ACC112 (cell line): ENCODE results near the gene PLEKHG5.

ENCODE experiments used
- H2AFZ ChIP-seq: fragments of 200-600 bp; sonication (generic); one replicate; pipeline ENCODE4 v1.6.0; 2017; ENCODE audit warnings: antibody characterized with exemption, low read length; ENCODE audit not compliant: unreplicated experiment
- H3K27ac ChIP-seq: fragments of 200-600 bp; sonication (generic); 2 replicates; pipeline ENCODE4 v1.5.1; 2014; ENCODE audit warnings: low read depth, mild to moderate bottlenecking, antibody characterized with exemption, low read length, moderate library complexity
- H3K27me3 ChIP-seq: fragments of 200-600 bp; sonication (generic); 2 replicates; pipeline ENCODE4 v1.6.1; 2014; ENCODE audit warnings: mild to moderate bottlenecking, antibody characterized with exemption, low read length, moderate library complexity, mixed read lengths; ENCODE audit not compliant: insufficient read depth
- H3K36me3 ChIP-seq: fragments of 200-600 bp; sonication (generic); 2 replicates; pipeline ENCODE4 v1.6.1; 2016; ENCODE audit warnings: mild to moderate bottlenecking, antibody characterized with exemption, low read length, moderate library complexity, mixed read lengths; ENCODE audit not compliant: insufficient read depth
- H3K4me1 ChIP-seq: fragments of 200-600 bp; sonication (generic); one replicate; pipeline ENCODE4 v1.6.1; 2016; ENCODE audit warnings: low read length, mixed read lengths; ENCODE audit not compliant: insufficient read depth, unreplicated experiment, control insufficient read depth
- H3K4me3 ChIP-seq: fragments of 200-600 bp; sonication (generic); 2 replicates; pipeline ENCODE4 v1.5.1; 2014; ENCODE audit warnings: mild to moderate bottlenecking, low read depth, low read length
- H3K79me2 ChIP-seq: fragments of 200-600 bp; sonication (generic); one replicate; pipeline ENCODE4 v1.6.0; 2016; ENCODE audit warnings: low read length; ENCODE audit not compliant: control insufficient read depth, unreplicated experiment, insufficient read depth

The PLEKHG5 gene

DNA sequence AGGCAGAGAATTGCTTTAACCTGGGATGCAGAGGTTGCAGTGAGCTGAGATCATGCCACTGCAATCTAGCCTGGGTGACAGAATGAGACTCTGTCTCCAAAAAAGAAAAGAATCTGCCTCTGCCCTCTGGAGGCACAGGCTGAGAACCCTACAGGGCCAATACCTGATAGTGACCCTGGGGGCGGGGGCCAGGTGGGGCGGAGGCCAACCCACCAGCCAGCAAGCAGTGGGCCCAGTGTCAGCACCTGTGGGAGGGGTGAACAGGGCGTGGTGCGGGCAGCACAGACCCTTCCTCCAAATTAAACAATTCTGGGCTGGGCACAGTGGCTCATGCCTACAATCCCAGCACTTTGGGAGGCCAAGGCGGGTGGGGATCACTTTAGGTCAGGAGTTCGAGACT, 19.0 kb upstream of the PLEKHG5 start:
- no peak overlapping the region for H3K4me3 ChIP-seq
- H3K27ac ChIP-seq, result no peak overlapping the region
- H2AFZ ChIP-seq, result no peak overlapping the region
- no peaks in the 10 kb centered on the region for H3K27me3 ChIP-seq
- H3K36me3 ChIP-seq, result no peaks in the 10 kb centered on the region
- H3K79me2 ChIP-seq, result no peaks in the 10 kb centered on the region
- H3K4me1 ChIP-seq, result peaks cover under 1% of the 10 kb centered on the region

DNA sequence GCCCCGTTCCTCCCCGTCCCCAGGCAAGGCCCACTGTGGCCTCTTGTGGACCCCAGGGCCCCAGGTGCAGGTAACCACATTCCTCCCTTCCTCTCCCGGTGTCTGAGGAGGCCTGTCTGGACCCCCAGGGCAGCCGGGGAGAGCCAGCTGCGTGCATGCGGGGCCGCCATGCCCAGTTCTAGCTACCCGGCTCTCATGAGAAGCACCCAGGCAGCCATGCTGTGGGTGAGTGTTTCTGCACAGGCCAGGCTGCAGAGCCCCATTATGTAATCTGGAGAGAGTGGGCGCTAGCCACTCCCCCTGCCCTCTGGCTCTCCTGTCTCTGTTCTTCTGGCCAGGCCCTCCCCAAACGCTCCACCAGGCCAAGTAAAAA, 18.4 kb upstream of the PLEKHG5 start:
- Histone ChIP-seq H3K27ac (no peak overlapping the region), H2AFZ (no peak overlapping the region), H3K4me1 (no peaks in the 10 kb centered on the region), H3K4me3 (no peak overlapping the region), H3K79me2 (no peaks in the 10 kb centered on the region), H3K27me3 (no peaks in the 10 kb centered on the region), H3K36me3 (no peaks in the 10 kb centered on the region)

DNA sequence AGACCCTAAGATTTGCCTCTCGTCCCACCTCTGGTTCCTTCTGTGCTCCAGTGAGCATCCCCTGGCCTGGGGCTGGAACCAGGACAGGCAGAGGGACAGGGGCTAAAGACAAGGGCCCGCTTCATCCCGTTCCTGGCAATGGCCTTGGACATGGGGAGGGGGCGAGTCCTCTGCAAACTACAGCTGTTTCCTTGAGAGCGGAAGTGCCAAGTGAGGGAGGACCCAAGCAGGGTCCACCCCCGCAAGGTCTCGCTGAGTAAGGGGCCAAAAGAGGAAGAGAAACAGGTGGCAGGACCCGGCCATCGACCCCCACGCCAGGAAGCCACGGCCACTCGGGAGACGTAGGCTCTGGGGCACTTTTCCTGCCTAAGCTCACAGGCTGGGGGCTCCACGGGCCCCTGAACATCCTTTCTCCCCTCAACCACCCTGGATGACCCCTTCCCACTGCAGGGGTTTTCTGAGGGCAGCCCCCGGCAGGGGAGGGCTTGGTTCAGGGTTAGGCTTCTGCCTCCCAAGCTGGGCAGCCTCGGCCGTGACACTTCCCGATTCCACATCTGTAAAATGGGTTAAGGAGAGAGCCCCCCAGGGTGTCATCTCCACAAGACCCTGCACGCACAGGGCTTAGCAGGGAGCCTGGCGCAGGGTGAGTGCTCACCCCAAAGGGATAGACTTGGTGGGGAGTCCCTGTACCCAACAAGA, 17.9 kb upstream of the PLEKHG5 start:
- Histone ChIP-seq H3K36me3 (no peaks in the 10 kb centered on the region), H3K4me1 (no peaks in the 10 kb centered on the region), H3K27ac (no peak overlapping the region), H3K79me2 (no peaks in the 10 kb centered on the region), H2AFZ (no peak overlapping the region), H3K27me3 (no peaks in the 10 kb centered on the region), H3K4me3 (no peak overlapping the region)

DNA sequence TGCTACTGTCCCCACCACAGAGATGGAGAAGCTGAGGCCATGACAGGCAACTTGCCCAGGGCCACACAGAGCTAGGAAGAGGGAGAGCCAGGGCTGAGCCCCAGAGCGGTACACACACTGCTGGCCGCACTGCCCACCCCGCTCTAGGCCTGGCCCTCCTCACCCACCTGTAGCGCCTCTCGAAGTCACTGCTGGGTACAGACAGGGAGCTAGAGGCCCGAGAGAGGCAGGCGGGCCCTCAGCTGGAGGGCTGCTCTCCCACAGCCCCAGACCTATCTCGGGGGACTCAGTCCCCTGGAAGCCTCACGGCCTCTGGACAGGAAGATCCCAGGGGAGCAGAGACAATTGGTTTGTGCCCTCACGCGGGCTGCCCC, 17.3 kb upstream of the PLEKHG5 start:
- no peaks in the 10 kb centered on the region for H3K4me1 ChIP-seq
- no peaks in the 10 kb centered on the region for H3K36me3 ChIP-seq
- no peaks in the 10 kb centered on the region for H3K27me3 ChIP-seq
- no peak overlapping the region for H3K27ac ChIP-seq
- no peak overlapping the region for H2AFZ ChIP-seq
- H3K79me2 ChIP-seq, result no peaks in the 10 kb centered on the region
- H3K4me3 ChIP-seq, result no peak overlapping the region

DNA sequence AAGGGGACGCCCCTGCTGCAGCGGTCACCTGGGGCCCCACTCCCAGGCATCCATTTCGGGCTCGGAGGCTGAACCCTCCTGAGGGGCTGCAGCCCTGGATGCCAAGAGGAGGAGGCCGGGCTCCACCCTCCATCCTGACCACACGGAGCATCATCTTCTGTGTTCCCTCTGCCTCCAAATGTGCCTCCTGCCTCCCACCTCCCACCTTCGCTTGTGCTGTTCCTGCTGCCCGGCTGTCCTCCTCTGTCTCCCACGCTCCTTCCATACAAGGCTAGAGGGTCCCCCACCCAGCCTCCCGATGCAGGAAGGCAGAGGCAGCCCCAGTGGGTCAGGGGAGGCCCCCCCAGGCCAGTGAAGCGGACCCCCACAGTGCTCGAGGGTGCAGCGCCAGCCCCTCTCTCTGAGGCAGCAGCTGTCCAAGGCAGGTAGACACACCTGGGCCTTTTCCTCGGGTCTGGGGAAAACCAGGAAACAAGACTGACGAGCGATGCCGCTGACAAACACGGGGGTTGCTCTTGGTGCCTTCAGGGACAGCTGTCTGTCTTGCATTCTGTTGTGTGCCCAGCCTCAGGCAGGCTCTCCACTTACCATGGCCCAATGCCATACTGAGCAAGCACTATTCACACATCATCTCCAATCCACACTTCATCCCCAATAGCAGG, 16.8 kb upstream of the PLEKHG5 start:
- Histone ChIP-seq H3K36me3 (no peaks in the 10 kb centered on the region), H3K4me1 (no peaks in the 10 kb centered on the region), H3K79me2 (no peaks in the 10 kb centered on the region), H3K27me3 (no peaks in the 10 kb centered on the region), H3K27ac (no peak overlapping the region), H2AFZ (no peak overlapping the region), H3K4me3 (no peak overlapping the region)

DNA sequence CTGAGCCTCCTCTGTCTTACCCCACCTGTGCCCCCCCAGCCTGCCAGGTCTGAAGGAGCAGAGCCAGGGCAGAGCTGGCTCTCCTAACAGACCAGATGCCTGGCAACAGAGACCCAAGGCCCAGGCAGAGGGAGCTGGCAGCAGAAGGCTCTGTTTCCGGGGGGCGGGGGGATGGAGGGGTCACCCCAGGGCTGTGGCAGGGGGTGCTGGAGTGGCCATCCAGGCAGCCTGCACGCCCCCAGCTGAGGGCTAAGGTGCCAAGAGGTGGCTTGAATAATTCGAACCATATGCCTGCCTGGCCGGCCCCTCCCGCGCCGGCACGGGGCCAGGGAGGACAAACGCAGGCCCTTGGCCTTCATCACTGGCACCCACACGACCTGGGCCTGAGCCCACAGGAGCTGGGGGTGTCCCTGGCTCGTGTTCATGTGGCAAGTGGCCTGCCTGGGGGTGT, 16.0 kb upstream of the PLEKHG5 start:
- Histone ChIP-seq H3K36me3 (no peaks in the 10 kb centered on the region), H3K27me3 (no peaks in the 10 kb centered on the region), H3K4me1 (peaks cover 3% of the 10 kb centered on the region), H2AFZ (no peak overlapping the region), H3K4me3 (no peak overlapping the region), H3K27ac (no peak overlapping the region), H3K79me2 (no peaks in the 10 kb centered on the region)

DNA sequence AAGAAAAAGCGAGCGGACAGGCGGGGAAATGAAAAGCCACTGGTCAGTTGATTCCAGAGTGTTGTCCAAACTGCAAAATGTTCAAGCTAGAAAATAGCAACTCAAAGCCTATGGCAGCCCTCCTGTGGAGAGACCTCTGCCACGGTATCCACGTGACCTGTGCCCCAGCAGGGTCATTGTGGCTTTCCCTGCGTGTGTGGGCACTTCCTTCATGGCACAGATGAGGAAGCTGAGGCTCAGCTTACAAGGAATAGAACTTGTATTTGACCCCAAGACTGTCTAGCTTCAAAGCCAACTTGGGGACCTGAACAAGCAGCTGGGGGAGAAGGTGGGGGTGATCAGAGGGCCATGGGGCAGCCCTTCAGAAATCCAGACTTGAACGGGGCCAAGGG, 15.6 kb upstream of the PLEKHG5 start:
- H2AFZ ChIP-seq, result no peak overlapping the region
- H3K27ac ChIP-seq, result no peak overlapping the region
- peaks cover 8% of the 10 kb centered on the region for H3K4me1 ChIP-seq
- H3K79me2 ChIP-seq, result no peaks in the 10 kb centered on the region
- H3K4me3 ChIP-seq, result no peak overlapping the region
- H3K27me3 ChIP-seq, result no peaks in the 10 kb centered on the region
- no peaks in the 10 kb centered on the region for H3K36me3 ChIP-seq

DNA sequence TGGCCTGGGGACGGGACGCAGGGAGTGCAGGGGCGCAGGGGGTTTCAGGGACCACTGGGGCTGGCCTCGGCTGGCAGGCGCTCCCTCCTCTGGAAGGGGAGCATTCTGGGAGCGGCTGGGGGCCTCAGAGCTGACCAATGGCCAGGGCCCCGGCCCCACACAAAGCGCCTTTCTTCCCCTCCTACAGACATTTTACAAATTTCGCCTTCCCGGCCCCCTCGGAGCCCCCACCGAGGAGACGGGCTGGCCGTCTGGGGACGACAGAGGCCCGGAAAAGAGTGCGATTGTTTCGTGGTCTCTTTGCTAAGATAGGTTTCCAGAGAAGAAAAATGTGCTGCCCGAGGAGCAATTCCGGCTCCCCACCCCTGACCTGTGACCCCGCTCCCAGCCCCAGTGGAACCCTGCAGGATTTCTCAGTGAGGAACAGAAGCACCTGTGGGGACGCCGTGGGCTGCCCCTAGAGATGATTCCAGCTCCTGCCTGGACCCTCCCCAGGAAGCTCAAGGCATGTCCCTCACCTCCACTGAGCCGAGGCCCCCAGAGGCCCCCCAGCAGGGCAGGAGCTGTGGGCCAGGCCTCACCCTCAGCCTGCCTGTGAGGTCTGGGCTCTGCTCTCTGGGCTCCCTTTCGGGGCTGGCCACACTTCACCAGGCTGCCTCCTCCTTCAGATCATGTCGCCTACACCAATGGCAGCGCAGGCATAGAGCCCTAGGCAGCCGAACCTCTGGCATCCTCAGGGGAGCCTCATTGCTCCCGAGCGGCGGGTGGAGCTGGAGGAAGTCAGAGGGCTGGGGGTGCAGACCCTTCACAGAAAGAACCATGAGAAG, 15.0 kb upstream of the PLEKHG5 start:
- peaks cover 12% of the 10 kb centered on the region for H3K4me1 ChIP-seq
- H3K36me3 ChIP-seq, result no peaks in the 10 kb centered on the region
- H3K79me2 ChIP-seq, result no peaks in the 10 kb centered on the region
- H3K27me3 ChIP-seq, result no peaks in the 10 kb centered on the region
- H2AFZ ChIP-seq, result no peak overlapping the region
- no peak overlapping the region for H3K4me3 ChIP-seq
- H3K27ac ChIP-seq, result no peak overlapping the region

DNA sequence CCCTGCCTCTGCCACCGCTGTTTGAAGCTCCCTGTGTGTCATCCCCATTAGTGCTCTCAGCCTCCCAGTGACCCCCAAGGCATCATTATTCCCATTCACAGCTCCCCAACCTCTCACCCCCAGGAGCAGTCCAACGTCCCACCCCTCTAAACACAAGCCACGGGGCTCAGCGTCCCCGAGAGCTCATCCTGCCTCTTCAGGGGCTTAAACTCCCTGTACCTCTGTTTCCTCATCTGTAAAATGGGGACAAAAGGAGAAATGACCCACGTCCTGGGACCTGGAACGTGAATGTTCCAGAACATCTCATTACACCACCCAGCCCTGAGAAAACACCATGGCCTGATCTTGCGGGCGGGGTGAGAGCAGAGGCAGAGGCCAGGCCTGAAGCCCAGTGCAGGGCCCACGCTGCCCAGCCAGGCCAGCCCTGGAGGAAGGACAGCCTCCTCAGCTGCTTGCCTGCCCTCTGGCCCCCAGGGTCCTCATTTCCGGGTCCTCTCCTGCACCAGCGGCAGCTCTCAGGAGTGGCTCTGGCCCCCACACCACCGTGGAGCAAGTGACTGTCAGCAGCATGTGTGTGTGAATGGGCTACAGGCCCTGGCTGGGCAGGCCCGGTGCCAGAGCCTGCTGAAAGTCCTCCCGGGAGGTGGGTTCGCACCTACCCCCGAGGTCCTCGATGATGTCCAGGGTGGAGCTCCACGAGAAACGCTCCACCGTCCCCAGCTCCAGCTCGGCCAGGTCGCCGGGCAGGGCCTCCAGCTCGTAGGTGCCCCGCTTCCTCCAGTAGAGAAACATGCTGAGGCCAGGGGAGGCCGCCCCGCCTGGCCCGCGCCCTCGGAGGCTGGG, 14.1 kb upstream of the PLEKHG5 start:
- H3K79me2 ChIP-seq, result no peaks in the 10 kb centered on the region
- H3K36me3 ChIP-seq, result no peaks in the 10 kb centered on the region
- no peak overlapping the region for H3K27ac ChIP-seq
- H3K27me3 ChIP-seq, result no peaks in the 10 kb centered on the region
- H2AFZ ChIP-seq, result no peak overlapping the region
- peaks cover 20% of the 10 kb centered on the region for H3K4me1 ChIP-seq
- no peak overlapping the region for H3K4me3 ChIP-seq

DNA sequence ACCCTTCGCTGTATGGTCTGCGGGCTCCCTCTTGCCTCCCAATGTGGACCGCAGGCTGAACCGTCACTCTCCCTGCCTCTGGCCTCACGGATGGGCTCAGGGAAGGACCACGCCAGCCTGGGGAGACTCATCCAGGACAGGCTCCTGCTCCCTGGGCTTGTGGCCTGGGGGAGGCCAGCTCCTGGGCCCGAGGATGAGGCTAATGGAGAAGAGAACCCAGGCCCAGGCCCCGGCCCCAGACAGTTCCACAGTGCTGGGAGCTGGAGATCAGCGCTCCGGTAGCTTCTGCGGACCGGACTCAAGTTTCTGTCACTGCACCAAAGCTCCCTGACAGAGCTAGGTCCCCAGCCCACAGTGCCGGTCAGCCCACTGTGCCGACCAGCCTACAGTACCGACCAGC, 13.4 kb upstream of the PLEKHG5 start:
- Histone ChIP-seq H3K36me3 (no peaks in the 10 kb centered on the region), H2AFZ (no peak overlapping the region), H3K27ac (no peak overlapping the region), H3K4me3 (no peak overlapping the region), H3K27me3 (no peaks in the 10 kb centered on the region), H3K4me1 (peaks cover 20% of the 10 kb centered on the region), H3K79me2 (no peaks in the 10 kb centered on the region)
